K562 (cell line): ENCODE measurements around the gene DNAJB11. TPM values are rescaled to one million over a fixed set of nuclear protein-coding genes. Genes with fewer than 3 reads are reported as not detected.

Experiments used
- ATAC-seq: fragments of 200-7000 bp; cut with Tn5 transposase; 3 replicates; pipeline ENCODE4 v1.9.1; 2020; ENCODE audit warnings: moderate library complexity
- BruUV-seq: library from RNA; stranded (reverse); fragments of 400-500 nt; replicated peaks from 2 replicates; lab custom pipeline; 2021; lab: Mats Ljungman, UMichigan
- CTCF ChIA-PET: fragments of 300-600 bp; formaldehyde crosslinking; extraction: SDS; loops from one replicate; lab custom pipeline; 2021; ENCODE audit warnings: low intra/inter-chr PET ratio; lab: Yijun Ruan, JAX
- POLR2A ChIA-PET: fragments of 300-600, 350-650 bp; sonication (Branson Sonifier 250); formaldehyde crosslinking; extraction: SDS; loops from one replicate; lab custom pipeline; 2021; ENCODE audit warnings: antibody characterized with exemption, inconsistent platforms; lab: Yijun Ruan, JAX
- DNase-seq, 4 experiments: peaks; one replicate each; pipeline versions ENCODE4 v3.0.0 to v3.0.0-alpha.2; 2011 to 2018; ENCODE audit warnings: low spot score in 3 of 4, mixed read lengths in 3 of 4; ENCODE audit errors: extremely low read depth in 1 of 4
- FAIRE-seq: peaks from 2 replicates; lab custom pipeline; 2011; peaks lifted over from hg19 to GRCh38; lab: Jason Lieb, UNC
- H2AFZ ChIP-seq: 2 replicates; pipeline ENCODE4 v1.6.0; 2011; ENCODE audit warnings: low read depth, low read length, control low read depth, inconsistent platforms
- H3K27ac ChIP-seq: fragments of 200-600 bp; 3 replicates; pipeline ENCODE4 v1.8.0; 2011; ENCODE audit warnings: low read depth, mild to moderate bottlenecking, control low read depth, inconsistent platforms, low read length, moderate library complexity, mixed read lengths; ENCODE audit errors: extremely low read depth
- H3K27me3 ChIP-seq, 2 experiments: fragments of 300-600 bp in 1 of 2; 2 replicates in 1 of 2; 3 replicates in 1 of 2; pipeline versions ENCODE4 v1.6.0 to v1.8.0; 2011; ENCODE audit warnings: inconsistent platforms in 2 of 2, low read length in 2 of 2, mild to moderate bottlenecking in 1 of 2, mixed read lengths in 1 of 2, moderate library complexity in 1 of 2; ENCODE audit not compliant: control insufficient read depth in 2 of 2, insufficient read depth in 2 of 2
- H3K36me3 ChIP-seq: fragments of 300-600 bp; 3 replicates; pipeline ENCODE4 v1.8.0; 2011; ENCODE audit warnings: mild to moderate bottlenecking, low read length, inconsistent platforms; ENCODE audit not compliant: control insufficient read depth, insufficient read depth
- H3K4me1 ChIP-seq, 2 experiments: fragments of 200-600 bp in 1 of 2; replicated peaks in 1 of 2; 2 replicates in 1 of 2; 3 replicates in 1 of 2; pipeline versions ENCODE4 v1.5.1 to v1.8.0; 2011; ENCODE audit warnings: inconsistent platforms in 2 of 2, low read length in 2 of 2, mild to moderate bottlenecking in 1 of 2, mixed read lengths in 1 of 2, moderate library complexity in 1 of 2; ENCODE audit not compliant: control insufficient read depth in 2 of 2, insufficient read depth in 2 of 2
- H3K4me2 ChIP-seq: 2 replicates; pipeline ENCODE4 v1.6.1; 2011; ENCODE audit warnings: low read length, control low read depth, inconsistent platforms, mixed read lengths; ENCODE audit not compliant: insufficient read depth
- H3K4me3 ChIP-seq: fragments of 200-600 bp; sonication (generic), shearing (Covaris generic); 2 replicates; pipeline ENCODE4 v1.5.1; 2016; ENCODE audit warnings: control low read depth, inconsistent platforms
- H3K79me2 ChIP-seq: fragments of 200-600 bp; 3 replicates; pipeline ENCODE4 v1.8.0; 2011; ENCODE audit warnings: low read length, inconsistent platforms; ENCODE audit not compliant: control insufficient read depth, insufficient read depth
- H3K9ac ChIP-seq, 2 experiments: 2 replicates each; pipeline versions ENCODE4 v1.6.0 to v1.6.1; 2011; ENCODE audit warnings: low read depth in 2 of 2, low read length in 2 of 2, control low read depth in 1 of 2, inconsistent platforms in 1 of 2, mild to moderate bottlenecking in 1 of 2, mixed read lengths in 1 of 2; ENCODE audit not compliant: insufficient read depth in 1 of 2
- H3K9me1 ChIP-seq: one replicate; pipeline ENCODE4 v1.6.0; 2011; ENCODE audit warnings: inconsistent platforms, mild to moderate bottlenecking, low read length, moderate library complexity; ENCODE audit not compliant: control insufficient read depth, insufficient read depth
- H3K9me3 ChIP-seq: replicated peaks from 2 replicates; pipeline ENCODE4 v1.5.1; 2011; ENCODE audit warnings: low read depth, low read length, inconsistent platforms; ENCODE audit not compliant: control insufficient read depth, insufficient read depth
- H4K20me1 ChIP-seq: replicated peaks from 2 replicates; pipeline ENCODE4 v1.6.1; 2011; ENCODE audit warnings: low read length, inconsistent platforms, mixed read lengths; ENCODE audit not compliant: control insufficient read depth, insufficient read depth
- BCOR ChIP-seq: fragments of 450-650 bp; IDR thresholded peaks from 2 replicates; pipeline ENCODE4 v1.6.1; 2016
- C11orf30 ChIP-seq: fragments of 450-650 bp; IDR thresholded peaks from 2 replicates; pipeline ENCODE4 v1.6.1; 2016; ENCODE audit warnings: low read depth, mild to moderate bottlenecking
- CBX8 ChIP-seq: fragments of 200-600 bp; sonication (generic); IDR thresholded peaks from 2 replicates; pipeline ENCODE4 v1.6.1; 2012; ENCODE audit warnings: borderline replicate concordance, mixed run types, low read depth, mild to moderate bottlenecking, moderate library complexity, mixed read lengths, low read length, control low read depth, inconsistent platforms; ENCODE audit not compliant: poor library complexity, severe bottlenecking; ENCODE audit errors: extremely low read depth
- ERF ChIP-seq: fragments of 450-650 bp; formaldehyde crosslinking; IDR thresholded peaks from 2 replicates; pipeline ENCODE4 v1.4.0; 2020; ENCODE audit warnings: mild to moderate bottlenecking, mixed read lengths
- ZEB2 ChIP-seq: fragments of 450-650 bp; IDR thresholded peaks from 2 replicates; pipeline ENCODE4 v1.6.1; 2016
- ZNF239 ChIP-seq: fragments of 250-450 bp; sonication (Bioruptor Pico); IDR thresholded peaks from 2 replicates; pipeline ENCODE4 v1.4.0; 2020; ENCODE audit warnings: mild to moderate bottlenecking
- WGBS: fragments of 100-300 bp; shearing (Covaris generic); methylation state at CpG from one replicate; pipeline ENCODE4 v1.1.6; 2016; ENCODE audit warnings: low coverage, mixed read lengths; ENCODE audit not compliant: insufficient coverage; ENCODE audit errors: missing lambda C conversion rate; 5-methylcytosine and 5-hydroxymethylcytosine counted together
- in situ Hi-C: fragments of 300-500 bp; cut with MboI; formaldehyde crosslinking; loops from 4 replicates; pipeline ENCODE4 v1.15.0; 2018; ENCODE audit warnings: inconsistent platforms, mixed read lengths
- intact Hi-C: fragments of 100-400 bp; cut with micrococcal nuclease; formaldehyde crosslinking; loops from 2 replicates; pipeline ENCODE4 v1.14.2; 2022
- polyA plus RNA-seq, 8 experiments: library from polyadenylated mRNA; depleted of rRNA in 4 of 8; stranded (reverse) in 5 of 8; unstranded in 3 of 8; fragments of >200 nt; fragmentation: Nextera tagmentation in 2 of 8; fragmentation: Illumina TruSeq in 1 of 8; extraction: Ambion mirVana in 2 of 8; extraction: Trizol in 1 of 8; gene quantifications; 2 replicates each; pipeline versions ENCODE4 v1.2.1 to v1.2.3, GENCODE V29; 2011 to 2014; ENCODE audit warnings: inconsistent platforms in 1 of 8, missing spikeins in 1 of 8
- total RNA-seq, 7 experiments: library from RNA; depleted of rRNA in 6 of 7; stranded (reverse); fragments of >200 nt in 6 of 7; fragmentation: Illumina TruSeq in 2 of 7; extraction: Trizol in 2 of 7; gene quantifications; 2 replicates each; pipeline versions ENCODE4 v1.2.1 to v1.2.3, GENCODE V29; 2011 to 2021; ENCODE audit warnings: low replicate concordance in 1 of 7
- TF ChIP-seq, protein P1 (sequence below), 3 experiments: fragments of 200-800 bp in 1 of 3; sonication (Bioruptor generic) in 1 of 3; sonication (generic) in 1 of 3; formaldehyde crosslinking in 1 of 3; IDR thresholded peaks; 2 replicates each; pipeline versions ENCODE4 v1.6.1 to v1.8.0; 2016 to 2022; ENCODE audit warnings: mild to moderate bottlenecking in 2 of 3, missing compliant biosample characterization in 2 of 3, missing genetic modification characterization in 2 of 3, missing genetic modification reagents in 1 of 3
- TF ChIP-seq, protein P2 (sequence below): IDR thresholded peaks from 2 replicates; pipeline ENCODE4 v1.6.1; 2014; ENCODE audit warnings: antibody characterized with exemption

The DNAJB11 gene
- total and polyA plus RNA-seq, 9 of the 15 experiments (the other 6 are each of a cell fraction or from before 2014, with no cell fraction given) = 14.8 to 74.7 (median 63.8) TPM

DNA sequence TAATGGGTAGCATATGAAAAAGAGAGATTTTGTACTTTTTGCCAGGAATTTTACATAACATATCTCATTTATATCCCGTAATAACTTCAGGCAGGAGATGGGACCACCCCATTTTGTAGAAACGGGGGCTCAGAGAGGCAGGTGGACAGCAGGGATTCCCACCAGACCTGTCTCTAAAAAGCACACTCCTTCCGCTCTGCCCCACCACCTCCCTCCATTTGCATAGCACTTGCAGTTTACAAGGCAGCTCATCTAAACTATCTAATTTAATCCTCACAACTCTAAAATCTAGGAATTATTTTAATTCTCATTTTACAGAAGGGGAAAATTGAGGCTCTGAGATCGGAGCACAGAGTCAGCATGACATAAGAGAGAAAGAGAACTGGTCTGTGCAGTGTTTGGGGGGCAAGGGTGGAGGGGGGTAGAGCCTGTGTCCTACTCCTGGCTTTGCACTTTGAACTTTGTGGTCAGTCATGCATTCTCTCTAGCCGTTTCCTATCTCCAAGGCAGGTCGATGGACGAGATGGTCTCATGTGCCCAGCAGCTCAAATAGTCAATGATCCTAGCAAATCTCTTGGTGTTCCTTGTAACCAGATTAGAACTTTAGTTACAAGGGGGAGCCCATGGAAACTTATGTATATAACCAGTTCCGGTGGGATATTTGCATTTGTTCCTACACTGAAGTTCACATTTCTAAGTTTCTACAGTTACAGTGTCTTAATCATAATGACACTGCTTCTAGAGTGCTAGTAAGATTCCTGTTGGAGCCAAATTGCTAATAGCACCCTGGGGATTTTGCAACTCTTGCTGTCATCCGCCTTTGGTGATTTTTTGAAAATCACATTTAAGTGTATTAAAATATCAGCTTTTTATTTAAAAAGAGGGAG is 44.9 kb upstream of the DNAJB11 start:
- intact Hi-C loops = no loop called here
- DNase-seq = no peak
- no TSS peak for BruUV-seq

More for the DNA sequence above, 44.9 kb upstream of the DNAJB11 start:
- TF ChIP-seq ZEB2 = no peak
- TF ChIP-seq, protein P1, sequence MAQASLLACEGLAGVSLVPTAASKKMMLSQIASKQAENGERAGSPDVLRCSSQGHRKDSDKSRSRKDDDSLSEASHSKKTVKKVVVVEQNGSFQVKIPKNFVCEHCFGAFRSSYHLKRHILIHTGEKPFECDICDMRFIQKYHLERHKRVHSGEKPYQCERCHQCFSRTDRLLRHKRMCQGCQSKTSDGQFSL (CRISPR knock-in tag; IDR thresholded peaks at IDR 0.05) = no peak
- TF ChIP-seq, protein P1 (tag; IDR thresholded peaks at IDR 0.05) = no peak
- TF ChIP-seq ZNF239 = no peak
- no peak for TF ChIP-seq C11orf30
- TF ChIP-seq CBX8 = no peak
- no peak for TF ChIP-seq ERF
- TF ChIP-seq, protein P2, sequence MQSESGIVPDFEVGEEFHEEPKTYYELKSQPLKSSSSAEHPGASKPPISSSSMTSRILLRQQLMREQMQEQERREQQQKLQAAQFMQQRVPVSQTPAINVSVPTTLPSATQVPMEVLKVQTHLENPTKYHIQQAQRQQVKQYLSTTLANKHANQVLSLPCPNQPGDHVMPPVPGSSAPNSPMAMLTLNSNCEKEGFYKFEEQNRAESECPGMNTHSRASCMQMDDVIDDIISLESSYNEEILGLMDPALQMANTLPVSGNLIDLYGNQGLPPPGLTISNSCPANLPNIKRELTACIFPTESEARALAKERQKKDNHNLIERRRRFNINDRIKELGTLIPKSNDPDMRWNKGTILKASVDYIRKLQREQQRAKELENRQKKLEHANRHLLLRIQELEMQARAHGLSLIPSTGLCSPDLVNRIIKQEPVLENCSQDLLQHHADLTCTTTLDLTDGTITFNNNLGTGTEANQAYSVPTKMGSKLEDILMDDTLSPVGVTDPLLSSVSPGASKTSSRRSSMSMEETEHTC = no peak
- no peak for TF ChIP-seq BCOR
- Histone ChIP-seq H3K9me1 (no peaks in the 10 kb centered on the region), H3K4me2 (no peak overlapping the region), H3K27ac (no peak overlapping the region), H3K9me3 (no peaks in the 10 kb centered on the region), H3K79me2 (no peaks in the 10 kb centered on the region), H2AFZ (no peak overlapping the region), H3K36me3 (no peaks in the 10 kb centered on the region), H3K4me1 (no peaks in the 10 kb centered on the region; a peak in 1 of 5 replicates), H3K4me3 (no peak overlapping the region), H3K27me3 (peaks cover 6 to 28% of the 10 kb centered on the region in 2 experiments; a peak in 4 of 5 replicates), H4K20me1 (no peaks in the 10 kb centered on the region), H3K9ac (no peak overlapping the region)
- ChIA-PET CTCF (no interaction called here), POLR2A (no interaction called here)
- WGBS = 0% methylated on average over 9 of the region's 9 CpGs
- in situ Hi-C loops = no loop called here
- FAIRE-seq (no peak), ATAC-seq (no peak)
